GM18517 (cell line): Measurements from ENCODE around the gene ADSS1.

Experiments
- ATAC-seq: cut with Tn5 transposase; IDR thresholded peaks from one replicate; pipeline ENCODE4 v1.9.1; 2021; ENCODE audit warnings: mild to moderate bottlenecking, moderate library complexity; ENCODE audit not compliant: unreplicated experiment

ADSS1 gene

DNA sequence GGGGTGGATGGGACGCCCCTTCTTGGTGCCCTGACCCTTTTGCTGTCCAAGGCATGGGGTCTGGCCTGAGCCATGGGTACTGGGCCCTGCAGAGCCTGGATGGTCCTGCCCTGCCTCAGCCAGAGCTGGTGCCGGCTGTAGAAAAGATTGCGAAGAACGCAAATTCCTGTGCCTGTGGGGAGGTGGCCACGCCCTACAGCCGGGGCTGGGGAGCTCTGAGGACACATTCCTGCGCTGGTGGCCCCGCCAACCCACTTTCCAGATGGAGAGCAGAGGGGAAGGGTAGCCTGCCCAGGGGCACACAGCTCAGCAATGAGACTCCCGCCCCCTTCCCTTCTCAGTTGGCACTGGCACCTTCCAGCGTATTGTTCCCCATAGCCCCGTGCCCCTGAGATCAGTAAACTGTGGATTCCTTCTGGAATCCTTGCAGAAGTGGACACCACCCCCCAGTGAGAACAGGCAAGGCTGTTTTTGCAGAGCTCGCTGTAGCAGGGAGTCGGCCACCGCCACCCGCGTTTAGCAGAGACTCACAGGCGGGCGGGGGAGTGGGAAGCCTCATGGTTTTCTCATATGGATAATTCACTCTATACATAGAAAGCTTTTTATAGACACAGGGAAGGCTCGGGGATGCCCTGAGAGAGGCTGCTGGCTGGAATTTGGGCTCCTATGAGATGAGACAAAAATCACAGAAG is 26.0 kb upstream of the ADSS1 start:
- no peak for ATAC-seq

GRCh38 chr14:104698688-104699425 is 25.2 kb upstream of the ADSS1 start:
- ATAC-seq: no peak

GRCh38 chr14:104699426-104699748 is 24.6 kb upstream of the ADSS1 start:
- ATAC-seq: no peak

DNA sequence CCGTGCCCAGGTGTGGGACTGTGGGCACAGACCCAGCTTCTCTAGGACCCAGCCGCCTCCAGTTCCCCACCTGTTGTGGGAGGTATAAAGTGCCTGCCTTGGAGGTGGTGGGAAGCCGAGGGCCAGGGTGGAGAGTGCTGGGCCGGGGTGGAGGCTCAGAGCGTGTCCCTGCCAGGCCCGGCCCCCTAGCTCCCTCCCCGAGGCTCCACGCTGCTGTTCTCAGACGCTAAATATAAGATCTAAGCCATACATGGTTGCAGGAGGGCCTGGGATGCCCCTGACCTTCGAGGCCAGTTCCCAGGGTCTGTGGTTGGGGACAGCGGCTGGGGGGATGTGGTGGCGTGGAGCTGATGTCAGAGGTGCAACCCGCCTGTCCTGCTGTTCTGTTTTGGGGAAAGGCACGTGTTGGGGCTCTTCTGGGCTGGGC is 23.8 kb upstream of the ADSS1 start:
- ATAC-seq: no peak

DNA sequence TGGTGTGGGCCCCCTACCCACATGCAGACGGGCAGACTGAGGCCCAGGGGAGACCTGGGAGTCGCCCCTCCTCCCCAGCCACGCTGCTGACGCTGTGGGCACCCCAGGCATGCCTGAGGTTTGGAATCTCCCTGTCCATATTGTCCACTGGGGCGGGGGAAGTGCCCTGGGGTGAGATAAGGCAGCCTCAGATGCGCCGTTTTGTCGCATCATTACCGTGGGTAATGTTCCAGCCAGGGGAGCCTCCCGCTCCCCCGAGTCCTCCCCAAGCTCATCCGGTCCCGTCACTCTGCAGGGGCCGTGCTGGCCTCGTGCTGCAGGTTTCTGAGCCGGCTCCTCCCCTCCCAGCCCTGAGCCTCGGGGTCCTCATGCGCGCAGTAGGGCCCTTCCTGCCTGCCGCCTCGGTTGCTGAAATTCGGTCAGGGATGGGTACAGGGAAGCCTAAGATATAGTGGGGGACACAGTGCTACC is 23.2 kb upstream of the ADSS1 start:
- ATAC-seq: no peak

DNA sequence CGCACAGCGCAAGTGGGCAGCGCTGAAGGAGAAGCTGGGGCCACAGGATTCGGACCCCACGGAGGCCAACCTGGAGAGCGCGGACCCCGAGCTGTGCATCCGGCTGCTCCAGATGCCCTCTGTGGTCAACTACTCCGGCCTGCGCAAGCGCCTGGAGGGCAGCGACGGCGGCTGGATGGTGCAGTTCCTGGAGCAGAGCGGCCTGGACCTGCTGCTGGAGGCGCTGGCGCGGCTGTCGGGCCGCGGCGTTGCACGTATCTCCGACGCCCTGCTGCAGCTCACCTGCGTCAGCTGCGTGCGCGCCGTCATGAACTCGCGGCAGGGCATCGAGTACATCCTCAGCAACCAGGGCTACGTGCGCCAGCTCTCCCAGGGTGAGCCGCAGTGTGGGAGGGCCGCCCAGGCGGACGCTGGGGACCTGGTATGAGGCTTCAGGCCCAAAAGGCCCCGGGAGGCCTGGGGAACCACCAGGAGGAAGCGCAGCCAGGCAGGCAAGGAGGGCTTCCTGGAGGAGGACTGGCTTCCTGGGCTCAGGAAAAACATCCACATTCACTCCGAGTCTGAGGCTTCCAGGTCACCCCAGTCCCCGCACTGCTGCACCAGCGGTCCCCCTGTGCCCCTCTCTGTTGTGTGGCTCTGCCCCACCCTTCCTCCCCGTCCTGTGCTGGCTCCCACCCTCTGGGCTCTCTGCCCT is 22.5 kb upstream of the ADSS1 start:
- ATAC-seq: no peak

DNA sequence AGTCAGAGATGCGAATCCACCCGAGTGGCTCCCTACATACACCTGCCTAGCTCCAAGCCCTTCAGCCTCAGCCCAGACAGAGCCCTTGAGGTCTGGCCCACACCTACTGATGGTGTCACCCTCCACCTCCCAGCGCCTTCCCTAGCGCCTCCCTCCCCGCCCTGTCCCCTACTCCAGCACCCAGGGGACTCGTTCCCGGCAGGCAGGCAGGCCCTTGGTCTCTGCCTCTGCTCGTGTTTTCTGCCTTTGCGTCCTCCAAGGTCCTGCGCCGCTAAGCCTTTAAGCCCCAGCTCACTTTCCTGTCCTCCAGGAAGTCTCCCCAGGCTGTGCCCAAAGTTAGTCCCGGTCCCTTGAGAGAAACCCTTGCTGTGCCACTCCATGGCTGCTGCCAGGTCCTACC is 21.9 kb upstream of the ADSS1 start:
- no peak for ATAC-seq

DNA sequence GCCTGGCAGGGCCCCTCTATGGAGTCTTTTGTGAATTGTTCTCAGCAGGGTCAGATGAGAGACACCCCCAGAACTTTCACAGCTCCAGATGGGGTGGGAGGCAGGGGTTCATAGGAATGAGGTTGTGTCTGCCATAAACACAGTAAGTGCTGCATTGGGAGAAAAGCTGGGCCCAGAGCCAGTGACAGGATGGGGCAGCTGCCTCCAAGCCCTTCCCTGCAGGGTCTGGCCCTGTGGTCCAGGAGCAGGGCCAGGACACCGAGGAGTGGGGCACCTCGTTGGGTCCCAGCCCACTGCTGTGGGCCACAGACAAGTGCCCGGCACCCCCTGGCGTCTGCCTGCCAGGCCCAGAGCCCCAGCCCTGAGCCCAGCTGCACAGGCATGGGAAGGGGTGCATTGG is 21.4 kb upstream of the ADSS1 start:
- no peak for ATAC-seq

GRCh38 chr14:104703269-104703668 is 20.8 kb upstream of the ADSS1 start:
- ATAC-seq: no peak

- no peak for ATAC-seq
Observed at GRCh38 chr14:104704252-104704651, 19.8 kb upstream of the ADSS1 start.

GRCh38 chr14:104705340-104706047 is 18.5 kb upstream of the ADSS1 start:
- no peak for ATAC-seq

- ATAC-seq: no peak
Observed at GRCh38 chr14:104706733-104707607, 17.1 kb upstream of the ADSS1 start.

GRCh38 chr14:104707608-104708595 is 16.1 kb upstream of the ADSS1 start:
- no peak for ATAC-seq

- no peak for ATAC-seq
Observed at GRCh38 chr14:104708606-104709268, 15.3 kb upstream of the ADSS1 start.

GRCh38 chr14:104709387-104710039 is 14.5 kb upstream of the ADSS1 start:
- ATAC-seq: no peak

GRCh38 chr14:104710071-104710735 is 13.8 kb upstream of the ADSS1 start:
- no peak for ATAC-seq

GRCh38 chr14:104712881-104713734 is 10.9 kb upstream of the ADSS1 start:
- ATAC-seq: no peak
